Liver (tissue), 9 donors: Measurements from ENCODE around the gene ARHGAP4. TPM values are rescaled to one million over a fixed set of nuclear protein-coding genes. Genes with fewer than 3 reads are reported as not detected.

Source experiments
- DNase-seq: peaks from one replicate; pipeline ENCODE4 v3.0.0-alpha.2; 2017; ENCODE audit warnings: low spot score
- H3K27ac ChIP-seq, 2 donors: one replicate each; pipeline ENCODE4 v1.7.0; 2013; ENCODE audit warnings: inconsistent platforms in 2 of 2, low read length in 2 of 2, control low read depth in 1 of 2, low read depth in 1 of 2, mild to moderate bottlenecking in 1 of 2
- H3K27me3 ChIP-seq, 4 donors: one replicate each; pipeline versions ENCODE4 v1.6.1 to v1.7.0; 2013; ENCODE audit warnings: low read length in 3 of 4, inconsistent platforms in 1 of 4, mild to moderate bottlenecking in 1 of 4, moderate library complexity in 1 of 4; ENCODE audit not compliant: control insufficient read depth in 4 of 4, insufficient read depth in 4 of 4
- H3K36me3 ChIP-seq, 4 donors: one replicate each; pipeline versions ENCODE4 v1.6.1 to v1.7.0; 2013; ENCODE audit warnings: low read length in 3 of 4, mild to moderate bottlenecking in 3 of 4, low read depth in 1 of 4, moderate library complexity in 1 of 4; ENCODE audit not compliant: control insufficient read depth in 4 of 4, insufficient read depth in 3 of 4
- H3K4me1 ChIP-seq, 4 donors: one replicate each; pipeline versions ENCODE4 v1.6.1 to v1.7.0; 2013; ENCODE audit warnings: low read length in 3 of 4, mild to moderate bottlenecking in 3 of 4, moderate library complexity in 1 of 4; ENCODE audit not compliant: control insufficient read depth in 4 of 4, insufficient read depth in 4 of 4
- H3K4me3 ChIP-seq, 3 donors: one replicate each; pipeline versions ENCODE4 v1.6.1 to v1.7.0; 2013; ENCODE audit warnings: low read length in 3 of 3, control low read depth in 1 of 3, low read depth in 1 of 3, mild to moderate bottlenecking in 1 of 3
- H3K9ac ChIP-seq, 2 donors: one replicate each; pipeline ENCODE4 v1.7.0; 2013; ENCODE audit warnings: low read length in 2 of 2, mild to moderate bottlenecking in 2 of 2, moderate library complexity in 2 of 2, control low read depth in 1 of 2, low read depth in 1 of 2
- H3K9me3 ChIP-seq, 4 donors: one replicate each; pipeline versions ENCODE4 v1.6.1 to v1.7.0; 2013; ENCODE audit warnings: low read length in 3 of 4; ENCODE audit not compliant: control insufficient read depth in 4 of 4
- ATF3 ChIP-seq: IDR thresholded peaks from 2 replicates; pipeline ENCODE4 v1.6.1; 2016; ENCODE audit warnings: antibody characterized with exemption
- EGR1 ChIP-seq, 2 donors: IDR thresholded peaks; 2 replicates each; pipeline ENCODE4 v1.6.1; 2016 to 2018; ENCODE audit warnings: antibody characterized with exemption in 2 of 2, low read depth in 2 of 2
- FOXA1 ChIP-seq: IDR thresholded peaks from 2 replicates; pipeline ENCODE4 v1.6.1; 2016; ENCODE audit warnings: antibody characterized with exemption
- FOXA2 ChIP-seq: IDR thresholded peaks from 2 replicates; pipeline ENCODE4 v1.6.1; 2016; ENCODE audit warnings: antibody characterized with exemption
- NR2F2 ChIP-seq: IDR thresholded peaks from 2 replicates; pipeline ENCODE4 v1.6.1; 2016; ENCODE audit warnings: antibody characterized with exemption
- RAD21 ChIP-seq, 2 donors: IDR thresholded peaks; 2 replicates each; pipeline ENCODE4 v1.6.1; 2016; ENCODE audit warnings: antibody characterized with exemption in 2 of 2, mild to moderate bottlenecking in 2 of 2
- REST ChIP-seq: IDR thresholded peaks from 2 replicates; pipeline ENCODE4 v1.6.1; 2016; ENCODE audit warnings: antibody characterized with exemption, mild to moderate bottlenecking
- SP1 ChIP-seq: IDR thresholded peaks from 2 replicates; pipeline ENCODE4 v1.6.1; 2018; ENCODE audit warnings: antibody characterized with exemption, mild to moderate bottlenecking
- TAF1 ChIP-seq: conservative IDR thresholded peaks from 2 replicates; pipeline ENCODE4 v1.6.1; 2016; ENCODE audit warnings: antibody characterized with exemption, mild to moderate bottlenecking
- YY1 ChIP-seq: IDR thresholded peaks from 2 replicates; pipeline ENCODE4 v1.6.1; 2016; ENCODE audit warnings: antibody characterized with exemption, mild to moderate bottlenecking
- ZBTB33 ChIP-seq: IDR thresholded peaks from 2 replicates; pipeline ENCODE4 v1.6.1; 2016; ENCODE audit warnings: antibody characterized with exemption
- WGBS: extraction: QIAGEN DNeasy Blood & Tissue Kit; methylation state at CpG from one replicate; pipeline ENCODE4 v1.1.7; 2013; 5-methylcytosine and 5-hydroxymethylcytosine counted together
- polyA plus RNA-seq, 2 donors: library from polyadenylated mRNA; stranded (reverse) in 1 of 2; unstranded in 1 of 2; fragments of 200-250 nt in 1 of 2; fragments of >200 nt in 1 of 2; fragmentation: Nextera tagmentation in 1 of 2; extraction: Ambion mirVana in 1 of 2; gene quantifications; one replicate each; pipeline versions ENCODE4 v1.2.1 to v1.2.3, GENCODE V29; 2013 to 2015
- total RNA-seq, 2 donors: library from RNA; depleted of rRNA; stranded (reverse); fragments of >200 nt; gene quantifications; one replicate each; pipeline ENCODE4 v1.2.3, GENCODE V29; 2014
- donor health status: healthy.
- donor health status: healthy.
- donor health status: healthy.
- donor health status: healthy.
- donor health status: healthy.

ARHGAP4 gene
- total and polyA plus RNA-seq, 4 donors, result 3.3 to 28.1 (median 10.2) TPM

- Histone ChIP-seq H3K36me3 (peaks cover 0 to 2% (median under 1%) of the 10 kb centered on the region in 4 donors), H3K9ac (no peak within 1 kb of the TSS), H3K27ac (no peak within 1 kb of the TSS), H3K9me3 (no peaks in the 10 kb centered on the region), H3K4me3 (peak within 1 kb of the TSS in 2 of 3 donors; percentile 9 to 13), H3K4me1 (peaks cover 0 to 2% (median 0%) of the 10 kb centered on the region in 4 donors), H3K27me3 (no peaks in the 10 kb centered on the region)
- 32% methylated on average over 30 of the region's 31 CpGs for WGBS
- no peak for TF ChIP-seq SP1
- TF ChIP-seq ZBTB33, result no peak
- no peak for TF ChIP-seq TAF1
- no peak for TF ChIP-seq YY1
- DNase-seq, result no peak
Measured at GRCh38 chrX:153944140-153944799, 18.2 kb upstream of the ARHGAP4 start, which contains the start of gene RENBP. TSS of gene RENBP (minus strand) at chrX:153944643. CDS start at chrX:153944610, 33 bp downstream.

GRCh38 chrX:153941336-153942252, 15.5 kb upstream of the ARHGAP4 start:
- no peak overlapping the region for H3K4me3 ChIP-seq
- TF ChIP-seq ATF3 (no peak), REST (no peak), RAD21 (IDR thresholded peaks at IDR 0.05) (no peak), ZBTB33 (no peak), FOXA2 (no peak), SP1 (no peak), NR2F2 (no peak), FOXA1 (no peak), EGR1 (IDR thresholded peaks at IDR 0.05; ENCODE audit: low read depth in 2 of 2) (no peak), YY1 (no peak)
- H3K27ac ChIP-seq, result no peak overlapping the region
- DNase-seq, result no peak
- WGBS, result 64% methylated on average over 23 of the region's 23 CpGs
- H3K36me3 ChIP-seq, result no peaks in the 10 kb centered on the region
- H3K9ac ChIP-seq, result no peak overlapping the region
- no peaks in the 10 kb centered on the region for H3K9me3 ChIP-seq
- peaks cover 0 to 2% (median 0%) of the 10 kb centered on the region in 4 donors for H3K4me1 ChIP-seq
- no peaks in the 10 kb centered on the region for H3K27me3 ChIP-seq
